Activated naive CD8-positive, alpha-beta T cell (primary cell): ENCODE measurements around the gene BMP8B.
"Not testable (repeated sequence)": the region's sequence is repeated elsewhere in the genome, so short reads cannot be mapped to it uniquely, and the experiment has no call there.

Source experiments
- H3K27ac Mint-ChIP-seq: one replicate; pipeline ENCODE4 v1.8.0; 2021; ENCODE audit warnings: mixed read lengths
- H3K27me3 Mint-ChIP-seq: one replicate; pipeline ENCODE4 v1.8.0; 2021; ENCODE audit warnings: mixed read lengths
- H3K36me3 Mint-ChIP-seq: one replicate; pipeline ENCODE4 v1.8.0; 2021; ENCODE audit warnings: mixed read lengths
- H3K4me1 Mint-ChIP-seq: one replicate; pipeline ENCODE4 v1.8.0; 2021; ENCODE audit warnings: low read depth, mixed read lengths
- H3K4me3 Mint-ChIP-seq: one replicate; pipeline ENCODE4 v1.8.0; 2021; ENCODE audit warnings: mild to moderate bottlenecking, mixed read lengths
- H3K9me3 Mint-ChIP-seq: one replicate; pipeline ENCODE4 v1.8.0; 2021; ENCODE audit warnings: low read depth, mixed read lengths

BMP8B gene, protein sequence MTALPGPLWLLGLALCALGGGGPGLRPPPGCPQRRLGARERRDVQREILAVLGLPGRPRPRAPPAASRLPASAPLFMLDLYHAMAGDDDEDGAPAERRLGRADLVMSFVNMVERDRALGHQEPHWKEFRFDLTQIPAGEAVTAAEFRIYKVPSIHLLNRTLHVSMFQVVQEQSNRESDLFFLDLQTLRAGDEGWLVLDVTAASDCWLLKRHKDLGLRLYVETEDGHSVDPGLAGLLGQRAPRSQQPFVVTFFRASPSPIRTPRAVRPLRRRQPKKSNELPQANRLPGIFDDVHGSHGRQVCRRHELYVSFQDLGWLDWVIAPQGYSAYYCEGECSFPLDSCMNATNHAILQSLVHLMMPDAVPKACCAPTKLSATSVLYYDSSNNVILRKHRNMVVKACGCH

DNA sequence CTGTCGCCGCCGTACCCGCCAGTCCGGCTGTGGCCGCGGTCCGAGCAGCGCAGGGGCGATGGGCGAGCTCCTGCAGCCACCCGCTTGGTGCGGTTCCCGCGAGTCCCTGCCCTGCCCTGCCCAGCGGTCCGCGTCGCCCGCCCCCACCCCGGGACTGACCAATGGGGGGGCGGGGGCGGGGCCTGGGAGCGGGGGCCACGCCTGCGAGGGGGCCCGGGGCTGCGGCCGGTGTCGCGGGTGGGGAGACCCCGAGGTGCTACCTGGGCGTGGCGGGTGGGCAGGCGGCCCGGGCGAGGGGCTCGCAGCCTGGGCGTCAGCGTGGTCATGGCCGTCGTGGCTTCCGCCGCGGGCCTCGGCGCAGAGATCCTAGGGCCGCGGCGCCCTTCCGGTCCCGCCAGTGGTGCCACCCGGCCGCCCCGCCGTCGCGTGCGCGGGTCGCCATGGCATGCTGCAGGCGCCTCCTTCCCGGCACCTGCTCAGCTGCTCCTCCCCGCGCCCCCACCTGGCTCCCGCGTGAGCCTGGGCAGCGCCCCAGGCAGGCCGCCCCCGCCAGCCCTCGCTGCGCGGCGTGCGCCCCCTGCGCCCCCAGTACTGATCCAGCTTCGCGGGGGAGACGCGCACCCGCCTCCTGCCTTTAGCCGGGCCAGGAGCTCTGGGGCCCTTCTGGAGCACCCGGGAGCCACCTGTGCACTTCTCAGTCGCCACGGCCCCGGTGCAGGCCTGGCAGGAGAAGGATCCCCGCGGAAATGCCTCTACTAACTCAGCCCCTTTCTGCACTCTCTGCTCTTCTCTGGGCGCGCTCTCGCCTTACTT is at the start of gene BMP8B:
BMP8B (minus strand) TSS at position 108 of the 813 bp plus-strand sequence. CDS start 380 bp downstream, outside the sequence.
- no peaks in the 10 kb centered on the region for H3K36me3 Mint-ChIP-seq
- H3K4me3 Mint-ChIP-seq: peak within 1 kb of the TSS; percentile 78
- peaks cover 11% of the 10 kb centered on the region for H3K4me1 Mint-ChIP-seq
- peaks cover 15% of the 10 kb centered on the region for H3K27me3 Mint-ChIP-seq
- no peaks in the 10 kb centered on the region for H3K9me3 Mint-ChIP-seq
- peak within 1 kb of the TSS; percentile 55 for H3K27ac Mint-ChIP-seq

DNA sequence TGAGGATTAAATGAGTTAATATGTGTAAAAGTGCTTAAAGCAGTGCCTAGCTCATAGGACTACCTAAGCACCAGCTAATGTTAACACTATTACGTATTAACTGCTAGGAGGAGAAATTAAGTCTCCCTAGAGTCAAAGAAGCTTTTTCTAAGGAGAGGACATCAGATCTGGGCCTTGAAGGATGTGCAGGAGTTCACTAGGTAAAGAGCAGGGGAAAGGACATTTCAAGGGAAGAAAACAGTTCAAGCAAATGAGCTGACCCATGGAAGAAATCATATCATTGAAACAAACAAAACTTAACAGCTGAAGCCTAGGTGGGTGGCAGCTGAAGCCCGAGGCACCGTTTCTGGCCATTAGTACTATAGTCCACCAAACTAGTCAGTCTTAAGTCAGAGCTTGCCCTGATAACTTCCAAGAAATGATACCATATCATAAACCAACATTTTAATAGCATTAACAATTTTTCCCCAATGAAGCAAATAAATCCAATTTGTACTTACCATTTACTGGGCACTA is 48.0 kb upstream of the BMP8B start:
- no peaks in the 10 kb centered on the region for H3K9me3 Mint-ChIP-seq
- no peaks in the 10 kb centered on the region for H3K27me3 Mint-ChIP-seq
- H3K4me1 Mint-ChIP-seq: peaks cover 10% of the 10 kb centered on the region
- no peak overlapping the region for H3K27ac Mint-ChIP-seq
- peaks cover 10% of the 10 kb centered on the region for H3K36me3 Mint-ChIP-seq
- no peak overlapping the region for H3K4me3 Mint-ChIP-seq

DNA sequence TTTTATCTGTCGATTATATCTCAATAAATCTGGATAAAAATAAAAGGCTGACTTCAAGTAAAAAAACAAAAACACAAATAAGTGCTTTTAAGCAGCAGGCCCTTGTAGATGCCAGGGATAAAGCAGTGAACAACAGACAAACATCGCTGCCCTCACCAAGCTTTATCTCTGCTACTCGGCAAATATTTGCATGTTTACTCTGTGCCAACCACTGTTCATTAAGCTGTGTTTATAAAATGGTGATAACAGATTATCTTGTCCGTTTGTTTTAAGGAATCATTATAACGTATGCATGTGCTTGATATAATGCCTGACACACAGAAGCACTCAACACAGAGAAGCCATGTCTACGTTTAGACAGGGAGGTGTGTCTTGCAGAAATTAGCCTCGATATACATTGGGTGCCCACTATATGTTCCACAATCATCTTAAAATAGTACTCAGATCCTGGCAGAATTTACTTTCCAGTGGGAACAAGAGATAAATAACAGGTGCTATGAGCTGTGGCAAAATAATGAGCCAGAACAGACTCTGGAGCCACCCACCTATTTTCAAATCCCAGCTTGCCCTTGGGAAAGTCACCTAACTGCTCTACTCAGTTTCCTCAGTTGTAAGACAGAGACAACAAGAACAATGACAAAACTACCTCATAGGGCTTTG is 47.4 kb upstream of the BMP8B start:
- Mint-ChIP-seq H3K4me3 (no peak overlapping the region), H3K36me3 (peaks cover 7% of the 10 kb centered on the region), H3K4me1 (peaks cover 5% of the 10 kb centered on the region), H3K27me3 (no peaks in the 10 kb centered on the region), H3K27ac (no peak overlapping the region), H3K9me3 (no peaks in the 10 kb centered on the region)

DNA sequence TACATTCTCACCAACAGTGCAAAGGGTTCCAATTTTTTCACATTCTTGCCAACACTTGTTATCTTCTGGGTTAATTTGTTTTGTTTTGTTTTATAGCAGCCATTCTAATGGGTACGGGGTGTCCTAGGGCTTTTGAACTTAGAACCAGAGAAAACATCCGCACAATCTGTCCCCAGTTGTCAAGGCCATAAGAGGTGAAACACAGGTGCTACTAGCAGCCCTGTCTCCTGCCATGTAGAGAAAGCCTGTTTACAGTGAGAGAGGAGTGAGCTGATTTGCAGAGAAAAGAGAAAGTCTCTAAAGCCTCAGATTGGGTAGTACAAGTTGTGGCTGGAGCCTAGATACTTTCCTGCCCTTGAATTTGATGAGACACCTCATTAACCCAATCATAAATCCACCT is 46.4 kb upstream of the BMP8B start:
- Mint-ChIP-seq H3K4me1 (peaks cover 1% of the 10 kb centered on the region), H3K9me3 (no peaks in the 10 kb centered on the region), H3K4me3 (no peak overlapping the region), H3K27me3 (no peaks in the 10 kb centered on the region), H3K27ac (no peak overlapping the region), H3K36me3 (peaks cover 6% of the 10 kb centered on the region)

DNA sequence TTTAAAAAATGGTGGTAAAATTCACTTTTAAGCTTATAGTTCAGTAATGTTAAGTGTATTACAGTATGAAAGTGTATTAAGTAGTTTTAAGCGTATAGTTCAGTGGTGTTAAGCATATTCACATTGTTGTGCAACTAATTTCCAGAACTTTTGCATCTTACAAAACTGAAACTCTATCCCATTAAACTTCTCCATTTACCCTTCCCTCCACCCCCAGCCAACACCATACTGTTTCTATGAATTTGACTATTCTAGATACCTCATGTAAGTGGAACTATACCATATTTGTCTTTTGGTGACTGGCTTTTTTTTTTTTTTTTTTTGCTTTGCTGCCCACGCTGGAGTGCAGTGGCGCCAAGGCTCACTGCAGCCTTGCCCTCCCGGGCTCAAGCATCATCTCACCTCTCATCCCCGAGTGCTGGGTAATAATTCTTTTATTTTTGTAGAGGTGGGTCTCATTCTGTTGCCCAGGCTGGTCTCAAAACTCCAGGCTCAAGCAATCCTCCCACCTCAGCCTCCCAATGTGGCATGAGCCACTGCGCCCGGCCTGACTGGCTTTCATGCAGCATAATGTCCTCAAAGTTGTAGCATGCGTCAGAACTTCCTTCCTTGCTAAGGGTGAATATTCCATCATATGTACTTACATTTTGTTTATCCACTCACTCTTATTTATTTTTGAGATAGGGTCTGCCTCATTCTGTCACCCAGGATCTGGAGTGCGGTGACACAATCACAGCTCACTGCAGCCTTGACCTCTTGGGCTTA is 45.1 kb upstream of the BMP8B start:
- H3K36me3 Mint-ChIP-seq: peaks cover 5% of the 10 kb centered on the region
- H3K27me3 Mint-ChIP-seq: peaks cover 5% of the 10 kb centered on the region
- no peaks in the 10 kb centered on the region for H3K9me3 Mint-ChIP-seq
- H3K27ac Mint-ChIP-seq: no peak overlapping the region
- H3K4me1 Mint-ChIP-seq: no peaks in the 10 kb centered on the region
- H3K4me3 Mint-ChIP-seq: no peak overlapping the region

DNA sequence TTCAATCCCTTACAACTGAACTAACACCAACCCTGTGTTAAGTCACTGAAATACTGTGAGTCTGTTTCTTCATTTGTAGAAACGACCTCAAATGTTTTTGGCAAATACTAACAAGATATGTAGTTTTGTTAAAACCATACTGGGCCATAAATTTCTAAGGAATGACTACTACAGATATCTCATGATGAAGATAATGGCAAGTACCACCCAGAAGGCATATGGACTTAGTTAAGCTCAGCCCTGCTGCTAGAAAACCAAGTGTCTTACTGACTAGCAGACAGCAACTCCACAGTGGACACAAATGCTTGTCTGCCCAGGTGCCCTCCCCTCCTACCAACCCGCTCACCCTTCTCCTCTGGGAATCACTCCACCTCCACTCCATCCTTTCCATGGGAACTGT is 44.5 kb upstream of the BMP8B start:
- Mint-ChIP-seq H3K4me3 (no peak overlapping the region), H3K4me1 (no peaks in the 10 kb centered on the region), H3K27ac (no peak overlapping the region), H3K9me3 (no peaks in the 10 kb centered on the region), H3K27me3 (peaks cover 5% of the 10 kb centered on the region), H3K36me3 (peaks cover 3% of the 10 kb centered on the region)

DNA sequence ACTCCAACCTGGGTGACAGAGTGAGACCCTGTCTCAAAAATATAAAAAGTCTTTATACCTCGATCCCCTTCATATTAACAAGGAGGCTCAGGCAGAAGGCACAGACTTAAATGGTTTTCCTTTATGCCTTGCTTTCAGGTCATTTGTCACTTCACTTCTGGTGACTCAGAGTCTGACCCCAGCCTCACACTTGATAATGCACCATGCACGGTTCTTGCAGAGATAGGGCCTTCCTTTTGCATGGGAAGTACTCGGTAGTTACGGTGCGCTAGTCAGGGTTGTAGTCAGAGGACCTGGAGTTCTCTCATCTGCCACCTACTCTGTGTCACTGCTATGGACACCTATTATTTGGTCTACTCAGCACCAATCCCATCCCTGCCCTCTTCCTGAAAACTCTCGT is 43.6 kb upstream of the BMP8B start:
- peaks cover 5% of the 10 kb centered on the region for H3K27me3 Mint-ChIP-seq
- H3K27ac Mint-ChIP-seq: no peak overlapping the region
- H3K4me3 Mint-ChIP-seq: no peak overlapping the region
- no peaks in the 10 kb centered on the region for H3K9me3 Mint-ChIP-seq
- no peaks in the 10 kb centered on the region for H3K4me1 Mint-ChIP-seq
- peaks cover 2% of the 10 kb centered on the region for H3K36me3 Mint-ChIP-seq

DNA sequence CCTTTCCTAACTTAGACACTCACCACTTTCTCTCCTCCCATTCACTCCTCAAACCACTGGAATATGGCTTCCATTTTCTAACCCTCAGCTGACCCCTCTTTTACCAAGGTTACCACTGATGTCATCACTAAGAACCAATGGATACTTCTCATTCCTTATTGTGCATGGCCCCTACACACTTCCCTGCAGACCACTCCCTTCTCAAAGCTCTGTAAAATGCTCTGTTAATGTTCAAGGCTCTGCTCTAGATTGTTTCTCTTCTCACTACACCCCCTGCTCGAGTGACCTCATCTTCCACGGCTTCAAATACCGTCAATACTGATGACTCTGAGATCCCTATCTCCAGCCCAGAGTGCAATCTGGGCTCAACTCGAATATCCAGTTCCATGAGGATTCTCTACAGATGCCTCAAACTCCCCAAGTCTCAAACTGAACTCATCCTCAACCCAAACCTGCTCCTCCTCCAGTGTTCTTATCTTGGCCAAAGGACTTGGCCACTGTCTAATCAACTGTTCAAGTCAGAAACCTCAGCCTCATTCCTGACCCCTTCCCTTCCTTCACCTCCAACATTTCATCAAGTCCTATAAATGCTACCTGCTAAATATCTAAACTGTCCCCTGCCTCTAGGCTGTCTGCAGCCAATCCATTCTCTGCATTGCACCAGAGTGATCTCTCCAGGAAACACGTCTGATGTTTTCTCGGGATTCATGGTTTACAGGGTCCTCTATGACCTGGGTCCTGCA is 41.3 kb upstream of the BMP8B start:
- H3K4me3 Mint-ChIP-seq: no peak overlapping the region
- no peaks in the 10 kb centered on the region for H3K36me3 Mint-ChIP-seq
- H3K4me1 Mint-ChIP-seq: no peaks in the 10 kb centered on the region
- no peaks in the 10 kb centered on the region for H3K9me3 Mint-ChIP-seq
- H3K27ac Mint-ChIP-seq: no peak overlapping the region
- H3K27me3 Mint-ChIP-seq: peaks cover 5% of the 10 kb centered on the region

DNA sequence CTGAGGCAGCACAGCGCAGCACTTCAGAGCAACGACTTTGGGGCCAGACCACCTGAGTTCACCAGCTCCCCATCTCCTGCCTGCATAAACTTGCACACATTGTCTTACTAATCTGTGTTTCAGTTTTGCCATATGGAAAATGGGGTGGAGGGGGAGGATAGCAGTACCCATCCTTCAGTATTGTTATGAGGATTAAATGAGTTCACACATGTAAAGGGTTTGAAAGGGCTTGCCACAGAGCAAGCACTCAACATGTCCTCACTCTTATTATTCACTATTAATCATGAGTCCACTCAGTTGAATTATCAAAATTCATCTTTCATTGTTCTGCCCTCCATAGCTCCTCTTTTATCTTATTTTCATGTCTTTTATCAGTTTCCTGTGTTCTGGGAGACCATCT is 40.1 kb upstream of the BMP8B start:
- Mint-ChIP-seq H3K4me1 (no peaks in the 10 kb centered on the region), H3K27ac (no peak overlapping the region), H3K27me3 (peaks cover 7% of the 10 kb centered on the region)

DNA sequence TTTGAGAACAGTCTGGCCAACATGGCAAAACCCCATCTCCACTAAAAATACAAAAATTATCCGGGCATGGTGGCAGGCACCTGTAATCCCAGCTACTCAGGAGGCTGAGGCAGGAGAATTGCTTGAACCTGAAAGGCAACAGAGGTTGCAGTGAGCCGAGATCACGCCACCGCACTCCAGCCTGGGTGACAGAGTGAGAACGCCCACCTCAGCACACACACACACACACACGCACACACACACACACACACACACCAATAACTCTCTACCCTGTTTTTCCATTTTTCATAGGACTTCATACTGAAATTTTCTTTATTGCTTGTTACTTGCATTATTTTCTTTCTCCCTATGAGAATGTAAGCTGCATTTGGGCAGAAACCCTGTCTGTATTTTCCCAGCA is 39.6 kb upstream of the BMP8B start:
- H3K4me1 Mint-ChIP-seq, H3K36me3 Mint-ChIP-seq, H3K27me3 Mint-ChIP-seq, H3K4me3 Mint-ChIP-seq, H3K27ac Mint-ChIP-seq, H3K9me3 Mint-ChIP-seq: not testable (repeated sequence)

More for the DNA sequence above, 40.1 kb upstream of the BMP8B start:
- H3K9me3 Mint-ChIP-seq: no peaks in the 10 kb centered on the region
- no peaks in the 10 kb centered on the region for H3K36me3 Mint-ChIP-seq
- no peak overlapping the region for H3K4me3 Mint-ChIP-seq

DNA sequence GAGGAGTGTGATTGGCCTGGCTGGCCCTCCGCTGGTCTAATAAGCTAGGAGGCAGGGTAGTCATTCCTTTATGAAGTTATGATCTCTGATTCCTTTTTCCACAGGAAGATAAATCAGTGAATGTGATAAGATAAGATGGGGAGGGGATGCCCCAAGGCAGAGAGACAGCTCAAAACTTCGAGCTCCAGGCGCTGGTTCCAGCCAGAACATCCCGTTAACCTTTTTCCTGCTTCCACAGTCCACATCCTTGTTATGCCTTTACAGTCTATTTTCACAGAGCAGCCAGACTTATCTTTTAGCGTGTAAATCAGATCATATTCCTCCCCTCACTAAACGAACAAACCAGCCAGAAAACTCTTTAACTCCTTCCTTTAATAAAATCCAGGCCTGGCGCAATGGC is 38.5 kb upstream of the BMP8B start:
- Mint-ChIP-seq H3K4me3 (no peak overlapping the region), H3K27ac (no peak overlapping the region), H3K9me3 (no peaks in the 10 kb centered on the region), H3K27me3 (peaks cover 10% of the 10 kb centered on the region), H3K4me1 (no peaks in the 10 kb centered on the region), H3K36me3 (no peaks in the 10 kb centered on the region)

DNA sequence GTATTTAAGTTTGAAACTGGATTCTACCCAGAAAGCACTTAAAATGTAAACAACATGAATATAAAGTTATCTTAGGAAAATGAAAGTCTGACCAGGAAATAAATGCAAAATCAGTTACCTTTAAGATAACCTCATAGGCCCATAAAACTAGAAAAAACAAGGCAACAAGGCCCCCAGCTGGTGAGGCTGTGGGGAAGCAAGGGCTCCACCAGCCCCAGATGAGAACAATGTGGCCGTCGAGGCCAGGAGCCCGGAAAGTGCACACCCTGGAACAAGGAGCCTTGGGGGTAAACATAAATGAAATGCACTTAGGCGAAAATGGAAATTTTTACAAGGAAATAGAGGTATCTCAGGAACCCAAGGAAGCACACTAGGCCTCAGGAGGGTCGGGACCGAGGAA is 37.9 kb upstream of the BMP8B start:
- no peak overlapping the region for H3K4me3 Mint-ChIP-seq
- H3K36me3 Mint-ChIP-seq: no peaks in the 10 kb centered on the region
- H3K4me1 Mint-ChIP-seq: no peaks in the 10 kb centered on the region
- no peak overlapping the region for H3K27ac Mint-ChIP-seq
- peaks cover 10% of the 10 kb centered on the region for H3K27me3 Mint-ChIP-seq
- H3K9me3 Mint-ChIP-seq: no peaks in the 10 kb centered on the region

DNA sequence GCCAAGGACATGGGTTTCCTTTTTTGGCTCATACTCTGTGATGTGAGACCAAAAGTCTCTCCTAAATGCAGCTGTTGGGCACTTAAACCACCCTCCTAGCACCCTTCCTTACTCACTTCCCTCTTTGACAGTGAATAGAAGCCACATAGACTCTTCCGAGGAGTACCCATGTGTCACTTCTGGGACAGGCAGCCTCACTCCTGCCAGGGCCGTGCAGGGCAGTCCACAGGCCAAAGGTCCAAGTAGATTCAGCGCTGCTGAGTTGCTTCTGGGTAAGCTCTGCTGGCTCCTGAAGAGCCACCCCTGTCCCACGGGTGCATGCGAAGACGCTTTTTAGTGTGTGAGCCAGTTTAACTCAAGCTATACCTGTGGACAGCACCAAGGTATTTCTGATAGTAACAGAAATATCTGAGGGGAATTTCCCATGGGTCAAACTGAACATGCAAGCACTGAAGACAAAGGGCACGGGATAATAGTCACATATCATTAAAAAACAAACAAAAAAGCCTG is 36.8 kb upstream of the BMP8B start:
- no peaks in the 10 kb centered on the region for H3K4me1 Mint-ChIP-seq
- H3K27ac Mint-ChIP-seq: no peak overlapping the region
- H3K36me3 Mint-ChIP-seq: no peaks in the 10 kb centered on the region
- H3K27me3 Mint-ChIP-seq: peaks cover 13% of the 10 kb centered on the region
- no peaks in the 10 kb centered on the region for H3K9me3 Mint-ChIP-seq
- H3K4me3 Mint-ChIP-seq: no peak overlapping the region

DNA sequence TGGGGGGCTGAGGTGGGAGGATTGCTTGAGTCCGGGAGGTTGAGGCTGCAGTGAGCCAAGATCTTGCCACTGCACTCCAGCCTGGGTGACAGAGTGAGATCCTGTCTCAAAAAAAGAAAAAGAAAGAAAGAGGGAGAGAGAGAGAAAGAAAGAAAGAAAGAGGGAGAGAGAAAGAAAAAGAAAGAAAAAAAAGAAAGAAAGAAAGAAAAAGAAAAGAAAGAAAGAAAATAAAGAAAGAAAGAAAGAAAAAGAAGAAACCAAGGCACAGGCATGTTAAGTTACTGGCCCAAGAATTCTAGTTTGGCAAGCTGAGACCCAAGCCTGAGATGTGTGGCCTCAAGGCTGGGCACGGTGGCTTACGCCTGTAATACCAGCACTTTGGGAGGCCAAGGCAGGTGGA is 34.8 kb upstream of the BMP8B start:
- H3K9me3 Mint-ChIP-seq, H3K4me3 Mint-ChIP-seq, H3K36me3 Mint-ChIP-seq, H3K27ac Mint-ChIP-seq, H3K27me3 Mint-ChIP-seq: not testable (repeated sequence)
- H3K4me1 Mint-ChIP-seq: peaks cover 10% of the 10 kb centered on the region
